Neuron (in vitro differentiated cells): Measurements from ENCODE around the gene CCDC13.

ENCODE experiments used
- H2AFZ ChIP-seq: one replicate; pipeline ENCODE4 v1.6.1; 2013; ENCODE audit warnings: low read depth, mild to moderate bottlenecking, inconsistent platforms, low read length, moderate library complexity
- H3K27me3 ChIP-seq: one replicate; pipeline ENCODE4 v1.6.1; 2013; ENCODE audit warnings: low read length; ENCODE audit not compliant: insufficient read depth
- H3K36me3 ChIP-seq: one replicate; pipeline ENCODE4 v1.6.1; 2013; ENCODE audit warnings: low read length; ENCODE audit not compliant: insufficient read depth
- H3K4me1 ChIP-seq: one replicate; pipeline ENCODE4 v1.6.1; 2013; ENCODE audit warnings: low read length; ENCODE audit not compliant: insufficient read depth
- H3K4me3 ChIP-seq: 2 replicates; pipeline ENCODE4 v1.5.1; 2013; ENCODE audit warnings: mild to moderate bottlenecking, low read length, moderate library complexity
- H3K9me3 ChIP-seq: one replicate; pipeline ENCODE4 v1.6.1; 2013; ENCODE audit warnings: low read length

CCDC13 gene

DNA sequence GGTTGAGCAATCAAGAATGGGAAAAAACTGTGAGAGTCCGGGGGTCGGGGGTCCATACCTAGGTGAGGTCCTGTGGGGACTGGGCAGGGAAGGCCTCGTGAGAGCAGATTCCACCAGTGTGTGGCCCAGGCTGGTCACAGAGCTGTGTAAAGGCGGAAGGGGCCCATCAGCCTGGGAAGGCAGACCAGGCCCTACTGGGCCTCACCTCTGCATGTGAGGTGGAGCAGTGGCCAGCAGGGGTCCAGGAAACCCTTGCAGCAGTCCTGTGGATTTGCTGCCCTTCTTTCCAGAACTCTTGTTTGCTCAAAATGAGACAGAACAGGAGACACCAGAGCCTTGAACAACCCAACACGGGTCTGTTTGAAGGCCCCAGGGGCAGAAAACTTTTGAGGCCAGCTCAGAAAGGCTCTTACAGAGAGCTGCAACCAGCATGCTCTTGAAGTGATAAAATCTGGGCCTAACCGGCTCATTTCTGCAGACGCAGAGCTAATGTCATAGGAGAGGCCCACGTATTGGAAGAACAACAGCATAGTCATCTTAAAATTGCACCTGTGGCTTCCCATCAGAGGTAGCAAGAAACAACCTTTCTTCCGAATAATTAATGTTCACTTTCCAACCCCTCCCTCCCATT lies 40.1 kb downstream of the CCDC13 start:
- H2AFZ ChIP-seq: peak overlapping the region; percentile 34
- H3K36me3 ChIP-seq: no peaks in the 10 kb centered on the region
- peaks cover 2% of the 10 kb centered on the region for H3K9me3 ChIP-seq

DNA sequence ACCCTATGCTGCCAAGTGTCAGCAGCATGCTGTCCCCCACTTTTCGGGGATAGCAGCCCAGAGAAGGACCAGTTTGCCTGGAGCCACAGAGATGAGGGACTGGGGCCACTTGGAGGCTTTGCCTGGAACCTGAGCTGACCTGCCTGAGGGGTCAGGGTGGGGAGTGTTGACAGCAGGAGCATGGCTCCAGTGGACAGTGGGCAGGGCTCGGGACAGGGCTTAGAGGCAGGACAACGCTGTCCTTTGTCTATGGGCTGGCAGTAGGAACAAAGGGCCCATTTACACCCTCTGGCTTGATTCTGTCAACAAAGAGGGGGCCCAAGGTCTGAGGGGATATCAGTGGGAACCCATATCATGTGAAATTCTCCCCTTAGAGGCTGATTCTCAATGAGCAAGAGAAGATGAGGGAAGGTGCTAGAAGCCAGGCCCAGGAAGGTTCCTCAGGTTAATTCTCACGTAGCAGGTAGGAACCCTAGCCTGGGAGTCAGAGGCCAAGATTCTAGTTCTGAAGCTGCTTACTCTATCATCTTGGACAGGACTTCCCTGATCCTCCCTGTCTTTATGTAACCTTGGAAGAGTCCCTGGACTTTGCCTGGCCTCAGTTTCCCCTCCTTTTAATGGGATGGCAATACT lies 40.7 kb downstream of the CCDC13 start:
- Histone ChIP-seq H3K4me1 (peaks cover 14% of the 10 kb centered on the region), H3K27me3 (no peaks in the 10 kb centered on the region), H3K4me3 (no peak overlapping the region), H3K9me3 (peaks cover 2% of the 10 kb centered on the region), H3K36me3 (no peaks in the 10 kb centered on the region), H2AFZ (no peak overlapping the region)

More for the DNA sequence above, 40.1 kb downstream of the CCDC13 start:
- Histone ChIP-seq H3K4me1 (peaks cover 14% of the 10 kb centered on the region), H3K27me3 (no peaks in the 10 kb centered on the region), H3K4me3 (no peak overlapping the region)

DNA sequence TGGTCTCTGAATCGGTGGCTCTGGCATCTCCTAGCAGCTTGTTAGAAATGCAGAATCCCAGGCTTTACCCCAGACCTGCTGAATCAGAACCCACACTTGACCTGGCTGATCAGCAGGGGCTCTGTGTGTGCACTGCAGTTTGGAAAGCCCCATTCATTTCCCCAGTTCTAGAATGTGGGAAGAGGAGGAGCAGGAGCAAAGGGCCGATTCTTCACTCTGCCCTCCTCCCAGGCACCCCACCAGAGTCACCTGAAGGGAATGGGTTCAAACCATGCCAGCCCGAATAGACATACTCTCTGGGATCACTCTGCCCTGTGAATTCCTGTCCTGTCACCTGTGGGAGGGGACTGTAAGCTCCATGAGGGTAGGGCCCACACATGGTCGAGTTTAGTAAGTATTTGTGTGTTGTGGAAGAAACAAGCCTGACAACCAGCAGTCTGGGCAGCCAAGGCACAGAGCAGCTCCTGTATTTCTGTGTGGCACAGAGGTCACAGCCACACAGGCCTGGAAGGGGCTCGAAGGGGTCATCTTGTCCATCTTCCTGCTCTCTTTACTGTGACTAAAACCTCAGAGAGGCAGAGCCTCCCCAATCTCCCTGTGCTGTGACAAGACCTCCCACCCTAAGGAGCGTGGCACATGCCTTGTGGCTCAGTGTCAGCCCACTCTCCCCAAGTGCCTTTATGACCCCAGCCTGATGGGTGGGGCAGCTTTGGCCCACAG lies 41.4 kb downstream of the CCDC13 start:
- H3K4me1 ChIP-seq: peaks cover 14% of the 10 kb centered on the region
- H2AFZ ChIP-seq: no peak overlapping the region
- H3K4me3 ChIP-seq: no peak overlapping the region
- no peaks in the 10 kb centered on the region for H3K27me3 ChIP-seq
- no peaks in the 10 kb centered on the region for H3K36me3 ChIP-seq
- H3K9me3 ChIP-seq: peaks cover 2% of the 10 kb centered on the region

DNA sequence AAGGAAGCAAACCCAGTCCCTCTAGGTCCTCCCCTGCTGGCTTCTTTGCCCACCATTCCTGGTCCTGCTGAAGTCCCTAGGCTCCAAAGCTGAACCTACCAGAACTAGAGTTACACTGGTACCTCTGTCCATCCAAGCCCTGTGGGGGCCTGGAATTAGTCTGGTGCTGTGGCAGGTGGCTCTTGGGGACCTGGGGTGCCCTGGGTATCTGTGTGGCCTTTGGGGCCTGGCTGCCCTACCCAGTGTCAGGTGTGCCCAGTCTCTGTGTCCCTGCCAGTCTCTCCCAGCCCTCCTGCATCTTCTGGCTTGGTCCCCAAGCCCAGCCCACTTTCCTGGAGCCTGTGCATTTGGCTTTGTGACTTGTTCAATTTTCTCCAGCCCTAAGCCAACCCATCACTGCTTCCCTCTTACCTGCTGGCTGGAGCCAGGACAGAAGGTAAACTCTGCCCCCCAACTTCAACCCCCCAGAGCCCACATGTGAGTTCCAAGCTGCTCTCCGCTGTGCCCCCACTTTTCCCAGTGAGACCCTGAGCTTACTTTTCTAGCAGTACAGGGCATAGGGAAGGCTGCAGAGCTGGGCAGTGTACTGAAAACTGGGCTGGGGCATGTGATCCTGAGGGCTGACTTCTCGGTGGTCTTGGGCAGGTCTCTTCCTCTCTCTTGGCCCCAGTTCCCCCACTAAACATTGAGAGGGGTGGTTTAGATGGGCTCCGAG lies 42.2 kb downstream of the CCDC13 start:
- Histone ChIP-seq H3K4me1 (peaks cover 14% of the 10 kb centered on the region), H3K4me3 (no peak overlapping the region), H3K9me3 (peaks cover 2% of the 10 kb centered on the region), H2AFZ (no peak overlapping the region), H3K27me3 (no peaks in the 10 kb centered on the region), H3K36me3 (no peaks in the 10 kb centered on the region)

DNA sequence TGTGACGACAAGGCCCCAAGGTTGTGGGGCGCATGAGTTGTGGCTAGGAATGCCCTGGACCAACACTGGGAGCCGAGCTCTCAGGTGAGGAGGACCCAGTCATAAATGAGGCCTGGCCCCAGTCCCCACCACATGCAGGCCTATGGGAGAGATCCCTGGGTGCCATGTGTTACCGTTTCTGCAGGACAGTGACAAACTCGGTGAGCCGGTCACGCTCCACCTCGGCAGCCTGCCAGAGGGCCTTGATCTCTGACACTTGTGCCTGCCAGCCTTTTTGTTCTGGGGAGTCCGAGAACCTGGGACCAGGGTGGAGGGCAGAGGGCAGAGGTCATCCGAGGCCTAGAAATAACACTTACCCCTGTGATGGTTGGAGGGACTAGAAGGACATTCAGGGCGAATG lies 42.8 kb downstream of the CCDC13 start:
- no peaks in the 10 kb centered on the region for H3K36me3 ChIP-seq
- peaks cover 14% of the 10 kb centered on the region for H3K4me1 ChIP-seq
- no peak overlapping the region for H2AFZ ChIP-seq
- no peaks in the 10 kb centered on the region for H3K27me3 ChIP-seq
- H3K4me3 ChIP-seq: no peak overlapping the region
- no peaks in the 10 kb centered on the region for H3K9me3 ChIP-seq

DNA sequence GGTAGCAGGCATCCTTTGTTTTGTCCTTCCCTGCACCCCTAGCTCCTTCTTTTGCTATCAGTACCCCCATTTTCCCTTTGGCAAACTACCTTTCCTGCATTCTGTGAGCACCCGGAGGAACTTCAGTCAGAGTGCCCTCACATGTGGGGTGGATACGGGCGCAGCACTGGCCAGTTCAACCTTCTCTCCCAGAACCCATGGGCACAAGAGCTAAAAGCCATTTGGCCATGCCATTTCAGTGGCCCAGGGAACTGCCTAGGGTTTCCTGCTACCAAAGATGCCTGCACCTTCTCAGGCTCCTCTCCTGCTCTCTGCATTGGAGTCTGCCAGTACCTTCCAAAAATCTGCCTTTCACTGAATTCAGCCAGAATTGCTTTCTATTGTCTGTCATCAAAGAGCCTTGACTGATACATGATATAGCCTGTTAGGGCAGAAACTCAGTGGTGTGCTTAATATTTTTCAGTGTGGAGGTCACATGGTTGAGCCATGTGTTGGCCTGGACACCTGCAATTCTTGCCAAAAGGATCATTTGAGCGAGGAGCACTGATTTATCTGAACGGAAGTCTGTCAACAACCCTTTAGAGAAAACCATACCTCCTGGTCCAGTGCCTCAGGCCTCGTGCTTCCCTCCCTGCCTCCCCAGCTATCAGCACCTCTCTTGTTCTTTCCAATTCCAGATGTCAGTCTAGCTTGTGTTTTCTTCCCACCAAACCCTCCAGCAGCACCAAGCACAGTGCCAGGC lies 43.5 kb downstream of the CCDC13 start:
- Histone ChIP-seq H3K9me3 (no peaks in the 10 kb centered on the region), H3K4me3 (no peak overlapping the region), H3K4me1 (peaks cover 14% of the 10 kb centered on the region), H3K36me3 (no peaks in the 10 kb centered on the region), H2AFZ (no peak overlapping the region), H3K27me3 (no peaks in the 10 kb centered on the region)

DNA sequence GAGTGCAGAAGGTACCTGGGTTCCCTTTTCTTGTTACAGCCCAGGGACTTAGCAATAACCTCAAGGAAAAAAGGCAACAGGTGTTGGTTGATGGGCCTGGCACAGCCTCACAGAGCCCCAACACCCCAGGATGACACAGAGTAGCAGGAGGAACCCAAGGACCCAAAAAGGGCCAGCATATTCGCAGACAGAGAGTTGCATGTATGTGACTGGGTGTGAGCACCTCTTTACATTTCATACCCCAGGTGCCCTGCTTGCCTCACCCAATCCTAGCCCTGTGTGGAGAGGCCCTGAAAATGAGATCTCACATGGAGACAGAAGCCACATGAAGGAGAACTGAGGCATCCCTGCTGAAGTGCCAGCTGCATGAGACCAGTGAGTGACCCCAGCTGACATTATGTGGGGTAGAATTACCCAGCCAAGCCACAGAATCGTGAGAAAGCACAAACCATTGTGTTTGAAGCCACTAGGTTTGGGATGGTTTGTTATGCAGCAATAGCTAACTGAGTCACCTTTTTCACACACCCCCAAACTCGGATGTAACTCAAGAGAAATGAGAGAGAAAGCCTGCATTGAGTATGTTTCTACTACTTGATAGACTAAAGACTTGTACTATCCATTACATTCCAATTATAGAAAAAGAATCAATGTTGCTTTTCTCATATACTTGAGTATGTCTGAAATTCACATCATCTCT lies 44.2 kb downstream of the CCDC13 start:
- no peaks in the 10 kb centered on the region for H3K27me3 ChIP-seq
- H2AFZ ChIP-seq: no peak overlapping the region
- no peaks in the 10 kb centered on the region for H3K36me3 ChIP-seq
- H3K9me3 ChIP-seq: no peaks in the 10 kb centered on the region
- peaks cover 14% of the 10 kb centered on the region for H3K4me1 ChIP-seq
- H3K4me3 ChIP-seq: no peak overlapping the region

DNA sequence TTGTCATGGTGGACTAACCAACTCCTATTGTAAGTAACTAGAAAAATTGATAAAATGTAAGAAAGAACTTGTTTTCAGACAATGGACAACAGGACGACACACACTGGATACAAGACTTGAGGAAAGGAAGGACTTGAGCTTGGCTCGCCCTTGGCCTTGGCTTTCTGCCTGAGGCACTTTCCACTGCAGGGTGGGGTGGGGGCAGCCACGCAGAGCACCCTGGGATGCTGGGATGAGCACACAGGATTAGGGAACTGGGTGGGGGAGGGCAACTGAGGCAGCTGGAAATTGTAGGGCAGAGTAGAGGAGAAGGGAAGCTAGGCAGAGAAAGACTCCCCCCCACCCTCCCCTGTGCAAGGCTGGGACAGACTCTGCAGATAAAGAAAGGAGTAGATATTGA lies 45.0 kb downstream of the CCDC13 start:
- Histone ChIP-seq H2AFZ (no peak overlapping the region), H3K27me3 (no peaks in the 10 kb centered on the region), H3K36me3 (no peaks in the 10 kb centered on the region)

DNA sequence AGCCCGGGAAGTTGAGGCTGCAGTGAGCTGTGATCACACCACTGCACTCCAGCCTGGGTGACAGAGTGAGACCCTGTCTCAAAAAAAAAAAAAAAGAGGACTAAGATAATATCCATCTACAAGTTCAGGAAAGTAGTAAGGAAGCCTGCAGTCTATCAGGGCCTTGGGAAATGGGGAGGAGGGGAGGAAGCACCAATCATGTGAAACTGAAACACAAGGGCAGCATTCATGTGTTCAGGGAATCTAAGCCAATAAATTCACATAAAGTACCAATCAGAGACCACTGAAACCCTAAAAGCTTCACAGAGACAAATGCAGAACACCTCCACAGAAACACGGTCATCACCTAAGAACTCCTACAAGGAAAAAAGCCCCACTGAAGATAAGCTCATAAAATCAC lies 47.6 kb downstream of the CCDC13 start:
- Histone ChIP-seq H2AFZ (no peak overlapping the region), H3K27me3 (no peaks in the 10 kb centered on the region), H3K4me3 (no peak overlapping the region)

More for the DNA sequence above, 45.0 kb downstream of the CCDC13 start:
- Histone ChIP-seq H3K9me3 (no peaks in the 10 kb centered on the region), H3K4me1 (peaks cover 7% of the 10 kb centered on the region), H3K4me3 (no peak overlapping the region)

DNA sequence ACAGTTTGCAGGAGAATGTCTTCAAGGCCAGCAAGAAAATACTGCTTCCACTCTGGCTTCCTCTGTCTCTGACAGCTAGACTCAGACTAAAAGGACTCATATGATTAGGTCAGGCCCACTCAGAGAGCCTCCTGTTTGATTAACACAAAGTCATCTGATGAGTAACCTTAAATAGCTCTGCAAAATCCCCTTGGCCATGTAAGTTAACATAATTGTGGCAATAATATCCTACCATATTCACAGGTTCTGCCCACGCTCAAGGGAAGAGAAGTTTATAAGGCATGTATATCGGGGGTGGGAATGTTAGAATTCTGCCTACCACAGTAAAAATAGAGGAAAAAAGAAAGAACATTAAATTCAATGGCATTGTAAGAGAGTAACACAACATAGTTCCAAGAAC lies 49.8 kb downstream of the CCDC13 start:
- no peaks in the 10 kb centered on the region for H3K27me3 ChIP-seq
- H2AFZ ChIP-seq: no peak overlapping the region
- no peaks in the 10 kb centered on the region for H3K36me3 ChIP-seq
- H3K9me3 ChIP-seq: no peaks in the 10 kb centered on the region
- H3K4me1 ChIP-seq: no peaks in the 10 kb centered on the region
- H3K4me3 ChIP-seq: no peak overlapping the region

More for the DNA sequence above, 47.6 kb downstream of the CCDC13 start:
- Histone ChIP-seq H3K36me3 (no peaks in the 10 kb centered on the region), H3K9me3 (no peaks in the 10 kb centered on the region), H3K4me1 (no peaks in the 10 kb centered on the region)
